ENCODE data around the gene ENG. TPM values are rescaled to one million over a fixed set of nuclear protein-coding genes. Genes with fewer than 3 reads are reported as not detected.

Gene ENG
- total and polyA plus RNA-seq, 4 donors, result 46.1 to 538 (median 265) TPM

DNA sequence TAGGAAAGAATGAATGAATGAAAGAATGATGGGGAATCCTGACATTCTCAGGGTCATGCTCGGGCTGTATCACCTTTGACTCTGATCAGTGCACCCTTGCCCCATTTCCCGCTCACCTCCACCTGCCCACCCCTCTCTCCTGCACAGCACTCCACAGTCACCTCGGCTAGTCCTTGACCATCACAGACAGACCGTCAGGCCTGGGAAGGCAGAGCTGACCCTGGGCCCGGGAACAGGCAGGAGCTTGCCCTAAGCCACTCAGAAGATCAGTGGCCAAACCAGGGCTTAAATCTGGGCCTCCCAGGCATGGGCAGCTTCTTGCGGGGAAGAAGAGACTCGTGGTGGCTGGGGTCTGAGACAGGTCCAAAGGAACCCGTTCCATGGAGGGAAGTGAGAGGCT lies 41.4 kb upstream of the ENG start:
- intact Hi-C loops (cut with DNase I), result loop anchor here in 1 of 2 donors (5.0 kb wide), 1 partner anchor 34 kb away; no protein-coding TSS in a partner anchor
- DNase-seq, result no peak
- ATAC-seq (ENCODE audit: low FRiP score), result no peak
- no peaks in the 10 kb centered on the region for H3K4me1 ChIP-seq (ENCODE audit: control insufficient read depth in 1 of 2, insufficient read depth in 2 of 2, low read length in 2 of 2)
- H3K4me3 ChIP-seq (ENCODE audit: low read length in 2 of 2), result no peak overlapping the region
- H3K27ac ChIP-seq (ENCODE audit: low read depth in 1 of 2, low read length in 2 of 2), result no peak overlapping the region
- 97% methylated on average over 8 of the region's 8 CpGs for WGBS, 2 donors
- H3K9me3 ChIP-seq (ENCODE audit: control insufficient read depth, low read length), result peaks cover 1% of the 10 kb centered on the region
- H3K36me3 ChIP-seq (ENCODE audit: control insufficient read depth in 1 of 2, insufficient read depth in 2 of 2, low read length in 1 of 2), result peaks cover 5 to 20% of the 10 kb centered on the region in 2 donors
- no peaks in the 10 kb centered on the region for H3K27me3 ChIP-seq (ENCODE audit: control insufficient read depth in 1 of 2, insufficient read depth in 2 of 2, low read length in 1 of 2)

DNA sequence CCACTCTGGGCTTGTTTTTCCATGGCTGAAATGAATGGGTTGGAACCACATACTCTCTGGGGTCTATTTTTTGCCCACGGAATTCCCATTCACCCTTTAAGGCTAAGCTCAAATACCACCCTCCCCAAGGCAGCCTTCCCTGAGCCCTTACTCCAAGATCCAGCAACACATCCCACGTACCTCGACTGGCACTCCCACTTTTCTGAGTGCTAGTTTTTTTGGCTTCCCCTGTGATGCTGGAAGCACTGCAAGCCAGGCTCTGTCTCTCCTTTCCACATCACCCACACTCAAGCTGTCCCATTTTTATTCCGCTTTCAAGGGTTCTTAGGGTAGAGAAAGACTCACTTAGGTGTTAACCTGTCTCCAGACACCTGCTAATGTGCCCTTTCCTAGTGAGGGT lies 38.9 kb upstream of the ENG start:
- Histone ChIP-seq H3K36me3 (ENCODE audit: control insufficient read depth in 1 of 2, insufficient read depth in 2 of 2, low read length in 1 of 2) (peaks cover 5 to 25% of the 10 kb centered on the region in 2 donors), H3K27ac (ENCODE audit: low read depth in 1 of 2, low read length in 2 of 2) (no peak overlapping the region), H3K4me1 (ENCODE audit: control insufficient read depth in 1 of 2, insufficient read depth in 2 of 2, low read length in 2 of 2) (no peaks in the 10 kb centered on the region), H3K27me3 (ENCODE audit: control insufficient read depth in 1 of 2, insufficient read depth in 2 of 2, low read length in 1 of 2) (no peaks in the 10 kb centered on the region), H3K4me3 (ENCODE audit: low read length in 2 of 2) (no peak overlapping the region), H3K9me3 (ENCODE audit: control insufficient read depth, low read length) (peaks cover 1% of the 10 kb centered on the region)
- no peak for ATAC-seq (ENCODE audit: low FRiP score)
- WGBS, 2 donors, result 96 to 97% methylated on average over 4 of the region's 4 CpGs
- DNase-seq, result no peak
- intact Hi-C loops (cut with DNase I), result no loop called here

DNA sequence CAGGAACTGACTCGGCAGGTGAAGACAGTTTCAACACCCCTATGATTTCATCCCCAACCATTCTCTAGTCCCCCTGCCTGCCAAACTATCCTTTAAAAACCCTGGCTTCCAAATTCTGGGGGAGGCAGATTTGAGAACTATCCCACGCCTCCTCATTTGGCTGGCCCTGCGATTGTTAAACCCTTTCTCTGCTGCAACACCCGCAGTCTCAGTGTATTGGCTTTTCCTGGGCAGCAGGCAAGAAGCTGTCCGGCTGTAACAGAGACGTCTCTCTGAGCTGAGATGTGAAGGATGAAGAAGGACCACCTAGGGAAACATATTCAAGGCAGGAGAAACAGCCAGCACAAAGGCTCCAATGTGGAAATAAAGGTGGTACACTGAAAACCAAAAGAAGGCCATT lies 38.4 kb upstream of the ENG start:
- H3K27ac ChIP-seq (ENCODE audit: low read depth in 1 of 2, low read length in 2 of 2), result no peak overlapping the region
- H3K27me3 ChIP-seq (ENCODE audit: control insufficient read depth in 1 of 2, insufficient read depth in 2 of 2, low read length in 1 of 2), result no peaks in the 10 kb centered on the region
- peaks cover 1% of the 10 kb centered on the region for H3K9me3 ChIP-seq (ENCODE audit: control insufficient read depth, low read length)
- intact Hi-C loops (cut with DNase I), result no loop called here
- peaks cover 5 to 25% of the 10 kb centered on the region in 2 donors for H3K36me3 ChIP-seq (ENCODE audit: control insufficient read depth in 1 of 2, insufficient read depth in 2 of 2, low read length in 1 of 2)
- ATAC-seq (ENCODE audit: low FRiP score) (no peak), DNase-seq (no peak)
- H3K4me1 ChIP-seq (ENCODE audit: control insufficient read depth in 1 of 2, insufficient read depth in 2 of 2, low read length in 2 of 2), result no peaks in the 10 kb centered on the region
- H3K4me3 ChIP-seq (ENCODE audit: low read length in 2 of 2), result no peak overlapping the region
- 85 to 97% methylated on average over 6 of the region's 6 CpGs for WGBS, 2 donors

DNA sequence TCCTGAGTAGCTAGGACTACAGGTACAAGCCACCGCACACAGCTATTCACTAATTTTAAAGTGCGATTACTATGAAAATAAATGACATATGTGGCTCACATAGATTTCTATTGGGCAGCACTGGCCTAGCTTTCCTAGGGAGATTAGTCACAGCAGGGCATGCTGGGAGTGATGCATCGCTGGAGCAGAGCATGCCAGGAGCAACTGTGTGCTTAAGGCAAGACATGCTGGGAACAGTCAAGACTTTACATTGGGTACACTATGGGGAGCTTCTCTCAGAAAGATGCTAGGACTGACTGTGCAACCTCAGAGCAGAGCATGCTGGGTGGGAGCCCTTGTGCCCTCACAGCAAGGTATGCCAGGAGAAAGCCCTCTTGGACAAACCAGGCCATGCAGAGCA lies 35.6 kb upstream of the ENG start:
- Histone ChIP-seq H3K9me3 (ENCODE audit: control insufficient read depth, low read length) (peaks cover 1% of the 10 kb centered on the region), H3K27me3 (ENCODE audit: control insufficient read depth in 1 of 2, insufficient read depth in 2 of 2, low read length in 1 of 2) (no peaks in the 10 kb centered on the region), H3K27ac (ENCODE audit: low read depth in 1 of 2, low read length in 2 of 2) (no peak overlapping the region), H3K4me3 (ENCODE audit: low read length in 2 of 2) (no peak overlapping the region), H3K4me1 (ENCODE audit: control insufficient read depth in 1 of 2, insufficient read depth in 2 of 2, low read length in 2 of 2) (no peaks in the 10 kb centered on the region), H3K36me3 (ENCODE audit: control insufficient read depth in 1 of 2, insufficient read depth in 2 of 2, low read length in 1 of 2) (peaks cover 5 to 27% of the 10 kb centered on the region in 2 donors)
- 79 to 86% methylated on average over 3 of the region's 3 CpGs for WGBS, 2 donors
- intact Hi-C loops (cut with DNase I), result no loop called here
- ATAC-seq (ENCODE audit: low FRiP score) (no peak), DNase-seq (no peak)

DNA sequence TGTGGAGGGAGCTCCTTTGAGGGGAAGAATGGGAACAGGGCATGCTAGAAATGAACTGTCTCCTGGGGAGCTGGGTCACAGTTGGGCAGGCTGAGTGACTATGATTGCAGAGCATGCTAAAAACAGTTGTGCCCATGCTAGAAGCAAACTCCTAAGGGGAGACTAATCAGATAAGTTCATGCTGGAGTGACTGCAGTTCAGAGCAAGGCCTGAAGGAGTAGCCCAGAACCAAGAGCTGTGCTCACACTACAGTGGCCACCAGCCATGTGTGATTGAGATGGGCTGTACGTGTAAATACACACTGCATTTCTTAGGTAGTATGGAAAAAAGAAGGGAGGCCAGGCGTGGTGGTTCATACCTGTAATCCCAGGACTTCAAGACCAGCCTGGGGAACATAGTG lies 33.3 kb upstream of the ENG start:
- H3K4me1 ChIP-seq (ENCODE audit: control insufficient read depth in 1 of 2, insufficient read depth in 2 of 2, low read length in 2 of 2), result no peaks in the 10 kb centered on the region
- no peak for DNase-seq
- intact Hi-C loops (cut with DNase I), result no loop called here
- peaks cover under 1 to 13% of the 10 kb centered on the region in 2 donors for H3K36me3 ChIP-seq (ENCODE audit: control insufficient read depth in 1 of 2, insufficient read depth in 2 of 2, low read length in 1 of 2)
- no peak for ATAC-seq (ENCODE audit: low FRiP score)
- no peaks in the 10 kb centered on the region for H3K9me3 ChIP-seq (ENCODE audit: control insufficient read depth, low read length)
- no peak overlapping the region for H3K27ac ChIP-seq (ENCODE audit: low read depth in 1 of 2, low read length in 2 of 2)
- no peak overlapping the region for H3K4me3 ChIP-seq (ENCODE audit: low read length in 2 of 2)
- WGBS, 2 donors, result 79 to 86% methylated on average over 2 of the region's 2 CpGs
- no peaks in the 10 kb centered on the region for H3K27me3 ChIP-seq (ENCODE audit: control insufficient read depth in 1 of 2, insufficient read depth in 2 of 2, low read length in 1 of 2)

- intact Hi-C loops (cut with DNase I), result no loop called here
- DNase-seq, result peak in 1 of 2 donors; percentile 69
- H3K27me3 ChIP-seq (ENCODE audit: control insufficient read depth in 1 of 2, insufficient read depth in 2 of 2, low read length in 1 of 2), result no peaks in the 10 kb centered on the region
- no peaks in the 10 kb centered on the region for H3K9me3 ChIP-seq (ENCODE audit: control insufficient read depth, low read length)
- H3K4me1 ChIP-seq (ENCODE audit: control insufficient read depth in 1 of 2, insufficient read depth in 2 of 2, low read length in 2 of 2), result no peaks in the 10 kb centered on the region
- H3K36me3 ChIP-seq (ENCODE audit: control insufficient read depth in 1 of 2, insufficient read depth in 2 of 2, low read length in 1 of 2), result peaks cover 0 to 11% of the 10 kb centered on the region in 2 donors
- WGBS, 2 donors, result 95 to 96% methylated on average over 18 of the region's 18 CpGs
- no peak for ATAC-seq (ENCODE audit: low FRiP score)
- H3K4me3 ChIP-seq (ENCODE audit: low read length in 2 of 2), result no peak overlapping the region
- H3K27ac ChIP-seq (ENCODE audit: low read depth in 1 of 2, low read length in 2 of 2), result no peak overlapping the region
Measured at GRCh38 chr9:127886401-127886972, 32.0 kb upstream of the ENG start.

DNA sequence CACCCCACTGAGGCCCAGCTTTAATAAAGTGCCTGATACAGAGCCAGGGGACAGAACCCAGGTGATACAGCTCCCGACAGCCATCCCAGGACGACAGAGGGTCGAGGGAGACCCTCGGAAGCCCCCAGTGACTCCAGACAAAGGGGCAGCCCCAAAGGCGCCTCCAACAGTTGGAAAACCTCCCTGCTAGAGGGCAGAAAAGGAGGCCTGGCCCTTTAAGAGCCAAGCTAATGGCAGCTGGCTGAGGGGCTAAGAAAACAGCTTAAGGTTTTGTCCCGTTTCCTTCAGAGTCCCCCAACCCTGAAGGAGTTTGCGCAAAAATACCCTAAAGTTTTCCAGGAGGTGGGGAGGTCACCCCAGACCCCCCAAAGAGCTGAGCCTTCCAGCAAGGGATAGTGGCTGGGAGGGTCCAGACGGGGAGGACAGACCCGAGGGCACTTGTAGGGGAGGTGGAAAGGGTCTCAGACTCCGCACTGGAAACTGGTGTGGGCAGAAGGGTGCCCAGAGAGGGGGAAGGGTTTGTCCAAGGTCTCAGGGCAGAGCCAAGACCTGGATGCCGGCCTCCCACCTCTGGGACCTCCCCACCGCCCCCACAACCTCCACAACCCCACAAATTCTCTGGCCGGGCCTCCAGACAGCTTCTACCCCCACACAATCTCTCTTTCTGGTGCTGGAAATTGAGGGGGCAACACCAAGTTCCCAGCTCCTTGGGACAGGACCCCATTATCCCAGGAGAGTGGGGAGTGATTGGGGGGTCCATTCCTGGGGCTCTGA lies 31.2 kb upstream of the ENG start:
- Histone ChIP-seq H3K27me3 (ENCODE audit: control insufficient read depth in 1 of 2, insufficient read depth in 2 of 2, low read length in 1 of 2) (no peaks in the 10 kb centered on the region), H3K4me1 (ENCODE audit: control insufficient read depth in 1 of 2, insufficient read depth in 2 of 2, low read length in 2 of 2) (no peaks in the 10 kb centered on the region), H3K4me3 (ENCODE audit: low read length in 2 of 2) (no peak overlapping the region), H3K9me3 (ENCODE audit: control insufficient read depth, low read length) (no peaks in the 10 kb centered on the region), H3K27ac (ENCODE audit: low read depth in 1 of 2, low read length in 2 of 2) (no peak overlapping the region), H3K36me3 (ENCODE audit: control insufficient read depth in 1 of 2, insufficient read depth in 2 of 2, low read length in 1 of 2) (peaks cover 0 to 7% of the 10 kb centered on the region in 2 donors)
- intact Hi-C loops (cut with DNase I), result no loop called here
- WGBS, 2 donors, result 77 to 79% methylated on average over 13 of the region's 13 CpGs
- ATAC-seq (ENCODE audit: low FRiP score) (no peak), DNase-seq (no peak)

GRCh38 chr9:127884976-127885490 lies 30.6 kb upstream of the ENG start:
- Histone ChIP-seq H3K36me3 (ENCODE audit: control insufficient read depth in 1 of 2, insufficient read depth in 2 of 2, low read length in 1 of 2) (peaks cover 0 to 3% of the 10 kb centered on the region in 2 donors), H3K27ac (ENCODE audit: low read depth in 1 of 2, low read length in 2 of 2) (no peak overlapping the region)
- DNase-seq, result no peak

More at GRCh38 chr9:127884976-127885490, 30.6 kb upstream of the ENG start:
- H3K27me3 ChIP-seq (ENCODE audit: control insufficient read depth in 1 of 2, insufficient read depth in 2 of 2, low read length in 1 of 2), result no peaks in the 10 kb centered on the region
- no peak overlapping the region for H3K4me3 ChIP-seq (ENCODE audit: low read length in 2 of 2)
- 78 to 80% methylated on average over 15 of the region's 15 CpGs for WGBS, 2 donors
- H3K9me3 ChIP-seq (ENCODE audit: control insufficient read depth, low read length), result no peaks in the 10 kb centered on the region
- ATAC-seq (ENCODE audit: low FRiP score), result no peak
- intact Hi-C loops (cut with DNase I), result no loop called here
- H3K4me1 ChIP-seq (ENCODE audit: control insufficient read depth in 1 of 2, insufficient read depth in 2 of 2, low read length in 2 of 2), result no peaks in the 10 kb centered on the region
